Keratinocyte (primary cell): ENCODE results near the gene ZBTB18. TPM values are rescaled to one million over a fixed set of nuclear protein-coding genes. Genes with fewer than 3 reads are reported as not detected.
"Not testable (repeated sequence)": the region's sequence is repeated elsewhere in the genome, so short reads cannot be mapped to it uniquely, and the experiment has no call there.

Experiments used
- DNase-seq: peaks from one replicate; pipeline ENCODE4 v3.0.0-alpha.2; 2011; ENCODE audit warnings: low read depth, missing footprints, low spot score
- FAIRE-seq: peaks from 2 replicates; lab custom pipeline; 2011; peaks lifted over from hg19 to GRCh38; lab: Jason Lieb, UNC
- H2AFZ ChIP-seq: 2 replicates; pipeline ENCODE4 v1.6.0; 2012; ENCODE audit warnings: low read length, control low read depth, inconsistent platforms; ENCODE audit not compliant: control insufficient read depth
- H3K27ac ChIP-seq: 2 replicates; pipeline ENCODE4 v1.5.1; 2011; ENCODE audit warnings: low read length; ENCODE audit not compliant: control insufficient read depth, insufficient read depth
- H3K27me3 ChIP-seq: 3 replicates; pipeline ENCODE4 v1.6.0; 2011; ENCODE audit warnings: low read length; ENCODE audit not compliant: control insufficient read depth, insufficient read depth; ENCODE audit errors: extremely low read depth
- H3K36me3 ChIP-seq, 2 experiments: 2 replicates in 1 of 2; 3 replicates in 1 of 2; pipeline ENCODE4 v1.5.1; 2011; ENCODE audit warnings: low read length in 2 of 2, mild to moderate bottlenecking in 1 of 2; ENCODE audit not compliant: control insufficient read depth in 2 of 2, insufficient read depth in 2 of 2; ENCODE audit errors: extremely low read depth in 1 of 2
- H3K4me1 ChIP-seq: 3 replicates; pipeline ENCODE4 v1.5.1; 2011; ENCODE audit warnings: low read length; ENCODE audit not compliant: control insufficient read depth, insufficient read depth; ENCODE audit errors: extremely low read depth
- H3K4me2 ChIP-seq: 3 replicates; pipeline ENCODE4 v1.6.0; 2011; ENCODE audit warnings: low read depth, low read length; ENCODE audit not compliant: control insufficient read depth, insufficient read depth; ENCODE audit errors: extremely low read depth
- H3K4me3 ChIP-seq, 3 experiments: fragments of 200-600 bp in 1 of 3; sonication (generic) in 1 of 3; 2 replicates in 2 of 3; 3 replicates in 1 of 3; pipeline ENCODE4 v1.5.1; 2011 to 2016; ENCODE audit warnings: low read length in 3 of 3, mild to moderate bottlenecking in 3 of 3, control low read depth in 2 of 3, inconsistent platforms in 1 of 3, low read depth in 1 of 3, mixed read lengths in 1 of 3, mixed run types in 1 of 3, moderate library complexity in 1 of 3; ENCODE audit not compliant: control insufficient read depth in 2 of 3, insufficient read depth in 2 of 3; ENCODE audit errors: extremely low read depth in 1 of 3
- H3K79me2 ChIP-seq: 2 replicates; pipeline ENCODE4 v1.6.0; 2012; ENCODE audit warnings: low read length; ENCODE audit not compliant: control insufficient read depth, insufficient read depth
- H3K9ac ChIP-seq: 3 replicates; pipeline ENCODE4 v1.6.0; 2011; ENCODE audit warnings: low read length; ENCODE audit not compliant: control insufficient read depth, insufficient read depth; ENCODE audit errors: extremely low read depth
- H3K9me1 ChIP-seq: 3 replicates; pipeline ENCODE4 v1.6.0; 2011; ENCODE audit warnings: low read length; ENCODE audit not compliant: control insufficient read depth, insufficient read depth; ENCODE audit errors: extremely low read depth
- H3K9me3 ChIP-seq: 2 replicates; pipeline ENCODE4 v1.5.1; 2012; ENCODE audit warnings: low read depth, low read length; ENCODE audit not compliant: control insufficient read depth
- H4K20me1 ChIP-seq: 3 replicates; pipeline ENCODE4 v1.6.0; 2011; ENCODE audit warnings: low read length; ENCODE audit not compliant: control insufficient read depth, insufficient read depth; ENCODE audit errors: extremely low read depth
- EZH2 ChIP-seq: IDR thresholded peaks from one replicate; pipeline ENCODE4 v1.6.1; 2012; ENCODE audit warnings: inconsistent platforms, mild to moderate bottlenecking, low read length, moderate library complexity
- dilution Hi-C: fragments of 300-500 bp; cut with MboI; formaldehyde crosslinking; loops from one replicate; pipeline ENCODE4 v1.7.0; 2020; ENCODE audit warnings: low sequenced_read_pairs; ENCODE audit not compliant: extremely low pct_ligation_motif_present
- polyA plus RNA-seq, 5 experiments: library from polyadenylated mRNA; depleted of rRNA in 3 of 5; stranded (reverse) in 3 of 5; stranded (forward) in 1 of 5; unstranded in 1 of 5; fragments of >200 nt; gene quantifications; 1 replicate in 1 of 5; 2 replicates in 3 of 5; 3 replicates in 1 of 5; pipeline versions ENCODE4 v1.2.1 to v1.2.3, GENCODE V29; 2011 to 2012; ENCODE audit warnings: missing spikeins in 2 of 5, low read depth in 1 of 5, low replicate concordance in 1 of 5
- TF ChIP-seq, protein P1 (sequence below), 3 experiments: IDR thresholded peaks in 1 of 3; conservative IDR thresholded peaks in 1 of 3; optimal IDR thresholded peaks in 1 of 3; 2 replicates in 2 of 3; 3 replicates in 1 of 3; pipeline versions ENCODE3 to v1.5.1; 2011; ENCODE audit warnings: low read length in 3 of 3, mild to moderate bottlenecking in 3 of 3, moderate library complexity in 2 of 3, control low read depth in 1 of 3, inconsistent platforms in 1 of 3; ENCODE audit not compliant: insufficient read depth in 2 of 3; ENCODE audit errors: extremely low read depth in 1 of 3

Gene ZBTB18
- polyA plus RNA-seq, 1 donor (not counting 4 experiments of a cell fraction or from before 2014, with no cell fraction given) = 5.8 TPM

DNA sequence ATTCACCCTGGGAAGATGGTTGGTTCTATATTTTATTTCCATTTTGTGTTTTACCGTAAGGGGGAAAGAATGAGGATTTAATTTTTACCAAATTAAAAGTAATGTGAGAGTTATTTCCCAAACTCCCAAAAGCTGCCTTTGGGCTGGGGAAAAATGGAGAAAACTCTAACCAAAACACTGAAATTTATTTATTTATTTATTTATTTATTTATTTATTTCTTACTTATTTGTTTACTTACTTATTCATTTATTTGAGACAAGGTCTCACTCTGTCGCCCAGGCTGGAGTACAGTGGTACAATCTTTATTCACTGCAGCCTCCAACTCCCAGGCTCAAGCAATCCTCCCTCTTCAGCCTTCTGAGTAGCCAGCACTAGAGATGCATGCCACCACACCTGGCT, 38.0 kb upstream of the ZBTB18 start:
- Histone ChIP-seq H3K4me3 (no peak overlapping the region), H3K9me3 (no peaks in the 10 kb centered on the region), H3K27me3 (peaks cover 3% of the 10 kb centered on the region), H3K4me1 (no peaks in the 10 kb centered on the region), H4K20me1 (no peaks in the 10 kb centered on the region), H3K4me2 (no peak overlapping the region), H3K79me2 (no peaks in the 10 kb centered on the region), H3K9ac (no peak overlapping the region), H2AFZ (no peak overlapping the region), H3K27ac (no peak overlapping the region), H3K36me3 (no peaks in the 10 kb centered on the region), H3K9me1 (no peaks in the 10 kb centered on the region)
- TF ChIP-seq EZH2 = no peak
- TF ChIP-seq, protein P1, sequence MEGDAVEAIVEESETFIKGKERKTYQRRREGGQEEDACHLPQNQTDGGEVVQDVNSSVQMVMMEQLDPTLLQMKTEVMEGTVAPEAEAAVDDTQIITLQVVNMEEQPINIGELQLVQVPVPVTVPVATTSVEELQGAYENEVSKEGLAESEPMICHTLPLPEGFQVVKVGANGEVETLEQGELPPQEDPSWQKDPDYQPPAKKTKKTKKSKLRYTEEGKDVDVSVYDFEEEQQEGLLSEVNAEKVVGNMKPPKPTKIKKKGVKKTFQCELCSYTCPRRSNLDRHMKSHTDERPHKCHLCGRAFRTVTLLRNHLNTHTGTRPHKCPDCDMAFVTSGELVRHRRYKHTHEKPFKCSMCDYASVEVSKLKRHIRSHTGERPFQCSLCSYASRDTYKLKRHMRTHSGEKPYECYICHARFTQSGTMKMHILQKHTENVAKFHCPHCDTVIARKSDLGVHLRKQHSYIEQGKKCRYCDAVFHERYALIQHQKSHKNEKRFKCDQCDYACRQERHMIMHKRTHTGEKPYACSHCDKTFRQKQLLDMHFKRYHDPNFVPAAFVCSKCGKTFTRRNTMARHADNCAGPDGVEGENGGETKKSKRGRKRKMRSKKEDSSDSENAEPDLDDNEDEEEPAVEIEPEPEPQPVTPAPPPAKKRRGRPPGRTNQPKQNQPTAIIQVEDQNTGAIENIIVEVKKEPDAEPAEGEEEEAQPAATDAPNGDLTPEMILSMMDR (optimal IDR thresholded peaks at IDR 0.05 in 1 of 3, IDR thresholded peaks at IDR 0.05 in 1 of 3, conservative IDR thresholded peaks at IDR 0.05 in 1 of 3; ENCODE audit: extremely low read depth in 1 of 3, insufficient read depth in 2 of 3, low read length in 3 of 3) = no peak
- dilution Hi-C loops = no loop called here
- DNase-seq (no peak), FAIRE-seq (no peak)

DNA sequence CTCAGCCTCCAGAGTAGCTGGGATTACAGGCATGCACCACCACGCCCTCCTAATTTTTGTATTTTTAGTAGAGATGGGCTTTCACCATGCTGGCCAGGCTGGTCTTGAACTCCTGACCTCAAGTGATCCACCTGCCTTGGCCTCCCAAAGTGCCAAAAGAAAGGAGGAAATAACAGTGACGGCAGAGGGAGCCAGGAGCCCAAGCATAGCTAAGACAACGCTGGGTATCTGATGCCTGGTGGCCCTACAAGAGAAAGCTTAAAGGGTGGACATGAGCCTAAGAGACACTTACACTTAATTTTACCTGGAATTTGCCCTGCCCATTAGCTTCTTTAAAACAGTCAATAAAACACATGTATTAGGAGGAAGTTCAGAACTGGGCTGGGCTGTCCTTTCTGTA, 36.2 kb upstream of the ZBTB18 start:
- H4K20me1 ChIP-seq, H3K9me1 ChIP-seq, H3K4me1 ChIP-seq, H3K4me3 ChIP-seq, H3K27ac ChIP-seq, H3K9me3 ChIP-seq, H3K36me3 ChIP-seq, FAIRE-seq, H3K79me2 ChIP-seq, dilution Hi-C loops, DNase-seq, H3K27me3 ChIP-seq, H3K9ac ChIP-seq, H2AFZ ChIP-seq, H3K4me2 ChIP-seq: not testable (repeated sequence)

DNA sequence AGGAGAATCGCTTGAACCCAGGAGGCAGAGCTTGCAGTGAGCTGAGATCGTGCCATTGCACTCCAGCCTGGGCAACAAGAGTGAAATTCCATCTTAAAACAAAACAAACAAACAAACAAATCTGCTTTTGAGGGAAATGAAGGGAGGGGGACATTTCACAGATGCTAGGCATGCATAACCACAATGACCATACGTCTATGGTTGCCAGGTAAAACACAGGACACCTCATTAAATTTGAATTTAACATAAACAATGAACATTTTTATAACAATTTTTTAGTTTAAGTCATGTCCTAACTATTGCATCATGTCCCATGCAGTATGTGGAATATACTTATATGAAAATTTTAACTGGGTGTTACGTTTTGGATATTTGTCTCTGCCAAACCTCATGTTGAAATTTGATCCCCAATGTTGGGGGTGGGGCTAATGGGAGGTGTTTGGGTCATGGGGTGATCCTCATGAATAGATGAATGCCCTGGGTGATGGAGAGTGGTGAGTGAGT, 31.0 kb upstream of the ZBTB18 start:
- H4K20me1 ChIP-seq = no peaks in the 10 kb centered on the region
- no peaks in the 10 kb centered on the region for H3K4me1 ChIP-seq
- no peak overlapping the region for H3K27ac ChIP-seq
- no peak overlapping the region for H2AFZ ChIP-seq
- no peak for TF ChIP-seq EZH2
- TF ChIP-seq, protein P1 (optimal IDR thresholded peaks at IDR 0.05 in 1 of 3, IDR thresholded peaks at IDR 0.05 in 1 of 3, conservative IDR thresholded peaks at IDR 0.05 in 1 of 3; ENCODE audit: extremely low read depth in 1 of 3, insufficient read depth in 2 of 3, low read length in 3 of 3) = no peak
- no peak overlapping the region for H3K9ac ChIP-seq
- no peak overlapping the region for H3K4me2 ChIP-seq
- H3K79me2 ChIP-seq = no peaks in the 10 kb centered on the region
- H3K9me3 ChIP-seq = no peaks in the 10 kb centered on the region
- dilution Hi-C loops = no loop called here
- H3K9me1 ChIP-seq = no peaks in the 10 kb centered on the region
- no peaks in the 10 kb centered on the region for H3K36me3 ChIP-seq
- FAIRE-seq = no peak
- no peaks in the 10 kb centered on the region for H3K27me3 ChIP-seq
- no peak overlapping the region for H3K4me3 ChIP-seq
- no peak for DNase-seq
